GM18519 (cell line): ENCODE measurements around the gene RPL26.

ENCODE experiments used
- ATAC-seq: cut with Tn5 transposase; IDR thresholded peaks from one replicate; pipeline ENCODE4 v1.9.1; 2021; ENCODE audit warnings: mild to moderate bottlenecking, moderate library complexity; ENCODE audit not compliant: unreplicated experiment, low FRiP score

Gene RPL26

GRCh38 chr17:8332688-8333087 is 50.3 kb downstream of the RPL26 start:
- ATAC-seq = no peak

DNA sequence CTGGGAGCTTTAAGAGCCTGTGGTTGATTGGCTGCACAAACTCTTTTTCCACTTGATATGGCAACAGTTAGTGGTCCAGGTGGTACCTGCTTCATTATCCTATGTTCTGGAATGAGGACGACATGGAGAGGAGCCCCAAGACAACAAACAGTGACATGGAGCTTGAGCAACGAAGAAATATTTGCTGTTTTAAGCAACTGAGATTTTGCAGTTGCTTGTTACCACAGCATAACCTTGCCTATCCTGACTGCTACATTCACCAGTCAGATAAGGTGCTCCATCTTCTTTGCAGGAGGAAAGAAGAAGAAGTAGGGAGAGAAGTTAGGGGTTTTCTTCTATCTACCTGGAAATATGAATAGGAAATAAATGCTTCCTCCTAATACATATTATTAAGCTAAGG is 50.9 kb downstream of the RPL26 start:
- ATAC-seq = no peak
